Measurements from ENCODE around the gene TMEM204. TPM values are rescaled to one million over a fixed set of nuclear protein-coding genes. Genes with fewer than 3 reads are reported as not detected.

Gene TMEM204
- total RNA-seq, 2 donors from 2014 or later: 15.7 to 16.7 TPM

- H3K4me1 Mint-ChIP-seq (ENCODE audit: low read depth): no peaks in the 10 kb centered on the region
Observed at GRCh38 chr16:1553946-1554825, 20.7 kb downstream of the TMEM204 start.

DNA sequence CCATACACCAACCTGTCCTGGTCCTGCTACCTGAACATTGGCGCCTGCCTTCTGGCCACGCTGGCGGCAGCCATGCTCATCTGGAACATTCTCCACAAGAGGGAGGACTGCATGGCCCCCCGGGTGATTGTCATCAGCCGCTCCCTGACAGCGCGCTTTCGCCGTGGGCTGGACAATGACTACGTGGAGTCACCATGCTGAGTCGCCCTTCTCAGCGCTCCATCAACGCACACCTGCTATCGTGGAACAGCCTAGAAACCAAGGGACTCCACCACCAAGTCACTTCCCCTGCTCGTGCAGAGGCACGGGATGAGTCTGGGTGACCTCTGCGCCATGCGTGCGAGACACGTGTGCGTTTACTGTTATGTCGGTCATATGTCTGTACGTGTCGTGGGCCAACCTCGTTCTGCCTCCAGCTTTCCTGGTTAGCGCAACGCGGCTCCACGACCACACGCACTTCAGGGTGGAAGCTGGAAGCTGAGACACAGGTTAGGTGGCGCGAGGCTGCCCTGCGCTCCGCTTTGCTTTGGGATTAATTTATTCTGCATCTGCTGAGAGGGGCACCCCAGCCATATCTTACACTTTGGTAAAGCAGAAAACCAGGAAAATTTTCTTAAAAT is 21.5 kb downstream of the TMEM204 start:
- Mint-ChIP-seq H3K9me3 (no peaks in the 10 kb centered on the region), H3K4me1 (ENCODE audit: low read depth) (peaks cover 7% of the 10 kb centered on the region), H3K27ac (no peak overlapping the region), H3K4me3 (no peak overlapping the region), H3K36me3 (ENCODE audit: insufficient read depth in 2 of 2) (peaks cover 1% of the 10 kb centered on the region in 2 donors), H3K27me3 (ENCODE audit: low read depth) (no peaks in the 10 kb centered on the region)
- DNase-seq: no peak
- ATAC-seq (replicated peaks in 1 of 2): no peak

More at GRCh38 chr16:1553946-1554825, 20.7 kb downstream of the TMEM204 start:
- no peak for ATAC-seq (replicated peaks in 1 of 2)
- DNase-seq: no peak
- H3K4me3 Mint-ChIP-seq: no peak overlapping the region
- H3K36me3 Mint-ChIP-seq (ENCODE audit: insufficient read depth in 2 of 2): peaks cover 1% of the 10 kb centered on the region in 2 donors
- H3K27me3 Mint-ChIP-seq (ENCODE audit: low read depth): no peaks in the 10 kb centered on the region
- peak overlapping the region; percentile 28 for H3K27ac Mint-ChIP-seq
- no peaks in the 10 kb centered on the region for H3K9me3 Mint-ChIP-seq

GRCh38 chr16:1556254-1556653 is 22.8 kb downstream of the TMEM204 start:
- ATAC-seq (replicated peaks in 1 of 2) (no peak), DNase-seq (no peak)
- Mint-ChIP-seq H3K4me3 (no peak overlapping the region), H3K36me3 (ENCODE audit: insufficient read depth in 2 of 2) (peaks cover 1% of the 10 kb centered on the region in 2 donors), H3K27ac (no peak overlapping the region), H3K4me1 (ENCODE audit: low read depth) (peaks cover 16% of the 10 kb centered on the region), H3K27me3 (ENCODE audit: low read depth) (no peaks in the 10 kb centered on the region), H3K9me3 (no peaks in the 10 kb centered on the region)

DNA sequence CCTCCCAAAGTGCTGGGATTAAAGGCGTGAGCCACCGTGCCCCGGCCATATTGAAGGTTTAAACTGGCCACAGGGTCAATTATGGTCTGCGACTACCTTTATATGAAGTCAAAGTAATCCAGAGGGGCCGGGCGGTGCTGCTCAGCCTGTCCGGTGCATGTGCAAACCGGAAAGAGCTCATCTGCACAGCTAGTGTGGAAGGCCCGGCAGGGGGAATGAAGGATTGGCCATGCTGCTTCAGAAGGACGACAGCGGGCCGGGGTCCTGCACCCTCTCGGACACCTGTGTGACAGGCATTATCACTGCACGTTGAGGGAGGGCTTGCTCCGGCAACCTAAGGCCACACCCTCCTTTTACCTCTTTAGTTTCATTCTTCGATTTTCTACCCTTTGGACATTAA is 23.6 kb downstream of the TMEM204 start:
- H3K27ac Mint-ChIP-seq: peak overlapping the region; percentile 57

DNA sequence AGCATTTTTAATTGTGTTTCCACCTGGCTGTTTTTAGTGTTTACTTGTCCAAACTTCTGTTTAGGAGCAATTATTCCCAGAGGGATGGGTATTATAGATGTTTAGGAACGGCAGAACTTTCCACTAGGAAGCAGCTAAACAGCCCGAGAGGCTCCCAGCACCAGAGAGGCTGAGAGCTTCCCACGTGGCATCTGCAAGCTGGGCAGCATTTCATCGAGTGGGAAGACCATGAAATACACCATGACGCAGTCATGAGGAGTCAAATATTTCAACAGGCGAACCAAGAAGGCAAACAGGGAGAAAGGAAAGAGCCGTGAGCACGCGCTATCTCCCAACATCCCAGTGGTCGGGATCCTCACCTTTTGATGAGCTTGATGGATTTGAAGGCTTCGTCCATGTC is 24.1 kb downstream of the TMEM204 start:
- Mint-ChIP-seq H3K4me1 (ENCODE audit: low read depth) (peaks cover 22% of the 10 kb centered on the region), H3K27ac (peak overlapping the region; percentile 57), H3K4me3 (no peak overlapping the region)

More for the DNA sequence above, 23.6 kb downstream of the TMEM204 start:
- peaks cover 1% of the 10 kb centered on the region in 2 donors for H3K36me3 Mint-ChIP-seq (ENCODE audit: insufficient read depth in 2 of 2)
- no peaks in the 10 kb centered on the region for H3K27me3 Mint-ChIP-seq (ENCODE audit: low read depth)
- H3K4me3 Mint-ChIP-seq: no peak overlapping the region
- no peaks in the 10 kb centered on the region for H3K9me3 Mint-ChIP-seq
- DNase-seq (no peak), ATAC-seq (replicated peaks in 1 of 2) (no peak)
- peaks cover 22% of the 10 kb centered on the region for H3K4me1 Mint-ChIP-seq (ENCODE audit: low read depth)

DNA sequence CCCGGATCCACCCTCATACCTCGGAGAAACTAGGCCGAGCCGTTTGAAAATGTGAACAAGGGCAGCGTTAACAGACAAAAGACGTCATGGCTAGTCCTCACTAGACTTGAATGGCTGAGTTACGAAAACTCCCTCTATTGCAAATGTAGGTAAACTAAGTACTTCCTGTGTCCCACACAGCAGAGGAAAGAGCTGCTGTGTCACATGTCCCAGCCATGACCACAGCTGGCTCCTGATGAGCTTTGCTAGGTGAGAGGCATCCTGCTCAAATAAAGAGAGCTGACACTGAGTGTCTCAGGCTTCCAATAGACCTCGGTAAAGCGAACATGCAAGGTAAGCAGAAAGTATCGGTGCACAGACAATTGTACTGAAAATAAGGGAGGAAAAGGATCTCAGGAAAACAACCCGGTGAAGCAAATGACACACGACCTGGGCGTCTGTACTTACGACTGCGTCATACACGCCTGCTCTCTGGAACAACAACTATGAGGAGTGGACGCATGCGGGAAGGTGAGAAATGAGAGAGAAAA is 26.0 kb downstream of the TMEM204 start:
- H3K27me3 Mint-ChIP-seq (ENCODE audit: low read depth): no peaks in the 10 kb centered on the region
- DNase-seq (no peak), ATAC-seq (replicated peaks in 1 of 2) (peak; percentile 50 to 88)
- no peaks in the 10 kb centered on the region for H3K36me3 Mint-ChIP-seq (ENCODE audit: insufficient read depth in 2 of 2)
- peaks cover 22% of the 10 kb centered on the region for H3K4me1 Mint-ChIP-seq (ENCODE audit: low read depth)
- no peaks in the 10 kb centered on the region for H3K9me3 Mint-ChIP-seq
- H3K4me3 Mint-ChIP-seq: peak overlapping the region in 1 of 2 donors; percentile 69
- H3K27ac Mint-ChIP-seq: peak overlapping the region; percentile 81

More for the DNA sequence above, 24.1 kb downstream of the TMEM204 start:
- Mint-ChIP-seq H3K9me3 (no peaks in the 10 kb centered on the region), H3K36me3 (ENCODE audit: insufficient read depth in 2 of 2) (no peaks in the 10 kb centered on the region), H3K27me3 (ENCODE audit: low read depth) (no peaks in the 10 kb centered on the region)
- ATAC-seq (replicated peaks in 1 of 2) (no peak), DNase-seq (no peak)

DNA sequence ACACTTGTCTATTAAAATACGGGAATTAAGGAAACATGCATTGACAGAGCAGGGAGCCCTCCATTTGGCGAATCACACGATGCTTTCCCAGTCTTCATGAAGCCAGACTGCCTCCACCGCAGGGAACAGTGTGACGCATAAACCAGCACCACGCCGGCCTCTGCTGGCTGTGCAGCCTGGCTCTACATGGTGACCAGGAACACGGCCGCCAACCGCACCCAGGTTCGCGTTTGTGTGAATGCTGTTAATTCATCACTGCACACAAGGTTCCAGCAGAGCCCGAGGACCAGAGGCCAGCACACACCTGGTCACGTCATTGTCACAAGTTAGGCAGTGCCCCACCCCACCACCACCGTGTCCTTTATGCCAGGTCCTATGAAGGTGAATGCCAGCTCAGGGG is 26.7 kb downstream of the TMEM204 start:
- ATAC-seq (replicated peaks in 1 of 2) (no peak), DNase-seq (no peak)
- no peak overlapping the region for H3K4me3 Mint-ChIP-seq
- no peak overlapping the region for H3K27ac Mint-ChIP-seq
- no peaks in the 10 kb centered on the region for H3K27me3 Mint-ChIP-seq (ENCODE audit: low read depth)
- no peaks in the 10 kb centered on the region for H3K9me3 Mint-ChIP-seq
- H3K4me1 Mint-ChIP-seq (ENCODE audit: low read depth): peaks cover 22% of the 10 kb centered on the region
- H3K36me3 Mint-ChIP-seq (ENCODE audit: insufficient read depth in 2 of 2): no peaks in the 10 kb centered on the region

- peak in 1 of 2 donors; percentile 12 for ATAC-seq (replicated peaks in 1 of 2)
- Mint-ChIP-seq H3K4me1 (ENCODE audit: low read depth) (peaks cover 22% of the 10 kb centered on the region), H3K4me3 (no peak overlapping the region), H3K9me3 (no peaks in the 10 kb centered on the region), H3K27me3 (ENCODE audit: low read depth) (no peaks in the 10 kb centered on the region), H3K27ac (peak overlapping the region; percentile 85), H3K36me3 (ENCODE audit: insufficient read depth in 2 of 2) (no peaks in the 10 kb centered on the region)
- DNase-seq: no peak
Observed at GRCh38 chr16:1560866-1561265, 27.4 kb downstream of the TMEM204 start.

- H3K27ac Mint-ChIP-seq: peak overlapping the region; percentile 85
- H3K4me3 Mint-ChIP-seq: no peak overlapping the region
- H3K9me3 Mint-ChIP-seq: no peaks in the 10 kb centered on the region
- DNase-seq: no peak
- H3K36me3 Mint-ChIP-seq (ENCODE audit: insufficient read depth in 2 of 2): no peaks in the 10 kb centered on the region
- peaks cover 22% of the 10 kb centered on the region for H3K4me1 Mint-ChIP-seq (ENCODE audit: low read depth)
- peak in 1 of 2 donors; percentile 16 for ATAC-seq (replicated peaks in 1 of 2)
- H3K27me3 Mint-ChIP-seq (ENCODE audit: low read depth): no peaks in the 10 kb centered on the region
Observed at GRCh38 chr16:1561266-1561665, 27.8 kb downstream of the TMEM204 start.

- DNase-seq: no peak
- Mint-ChIP-seq H3K27me3 (ENCODE audit: low read depth) (no peaks in the 10 kb centered on the region), H3K4me3 (no peak overlapping the region), H3K27ac (no peak overlapping the region), H3K9me3 (no peaks in the 10 kb centered on the region), H3K36me3 (ENCODE audit: insufficient read depth in 2 of 2) (no peaks in the 10 kb centered on the region), H3K4me1 (ENCODE audit: low read depth) (peaks cover 22% of the 10 kb centered on the region)
- no peak for ATAC-seq (replicated peaks in 1 of 2)
Observed at GRCh38 chr16:1561836-1562235, 28.4 kb downstream of the TMEM204 start.

- ATAC-seq (replicated peaks in 1 of 2) (no peak), DNase-seq (no peak)
- H3K27ac Mint-ChIP-seq: no peak overlapping the region
- H3K36me3 Mint-ChIP-seq (ENCODE audit: insufficient read depth in 2 of 2): no peaks in the 10 kb centered on the region
- no peak overlapping the region for H3K4me3 Mint-ChIP-seq
- no peaks in the 10 kb centered on the region for H3K9me3 Mint-ChIP-seq
- H3K27me3 Mint-ChIP-seq (ENCODE audit: low read depth): no peaks in the 10 kb centered on the region
- peaks cover 22% of the 10 kb centered on the region for H3K4me1 Mint-ChIP-seq (ENCODE audit: low read depth)
Observed at GRCh38 chr16:1563786-1564185, 30.3 kb downstream of the TMEM204 start.

- H3K27ac Mint-ChIP-seq: no peak overlapping the region
- no peaks in the 10 kb centered on the region for H3K27me3 Mint-ChIP-seq (ENCODE audit: low read depth)
- H3K4me1 Mint-ChIP-seq (ENCODE audit: low read depth): peaks cover 22% of the 10 kb centered on the region
- no peaks in the 10 kb centered on the region for H3K9me3 Mint-ChIP-seq
- H3K36me3 Mint-ChIP-seq (ENCODE audit: insufficient read depth in 2 of 2): no peaks in the 10 kb centered on the region
- ATAC-seq (replicated peaks in 1 of 2): no peak
- H3K4me3 Mint-ChIP-seq: no peak overlapping the region
- peak; percentile 20 to 31 for DNase-seq
Observed at GRCh38 chr16:1564325-1564724, 30.9 kb downstream of the TMEM204 start.

GRCh38 chr16:1565083-1565805 is 31.8 kb downstream of the TMEM204 start:
- Mint-ChIP-seq H3K27ac (no peak overlapping the region), H3K27me3 (ENCODE audit: low read depth) (no peaks in the 10 kb centered on the region), H3K9me3 (no peaks in the 10 kb centered on the region), H3K4me1 (ENCODE audit: low read depth) (peaks cover 14% of the 10 kb centered on the region), H3K36me3 (ENCODE audit: insufficient read depth in 2 of 2) (no peaks in the 10 kb centered on the region), H3K4me3 (no peak overlapping the region)
- no peak for DNase-seq
- no peak for ATAC-seq (replicated peaks in 1 of 2)
